K562 (cell line): ENCODE data around the gene OR14A16. TPM values are rescaled to one million over a fixed set of nuclear protein-coding genes. Genes with fewer than 3 reads are reported as not detected.

ENCODE experiments used
- ATAC-seq: fragments of 200-7000 bp; cut with Tn5 transposase; 3 replicates; pipeline ENCODE4 v1.9.1; 2020; ENCODE audit warnings: moderate library complexity
- BruUV-seq: library from RNA; stranded (reverse); fragments of 400-500 nt; replicated peaks from 2 replicates; lab custom pipeline; 2021; lab: Mats Ljungman, UMichigan
- CTCF ChIA-PET: fragments of 300-600 bp; formaldehyde crosslinking; extraction: SDS; loops from one replicate; lab custom pipeline; 2021; ENCODE audit warnings: low intra/inter-chr PET ratio; lab: Yijun Ruan, JAX
- POLR2A ChIA-PET: fragments of 300-600, 350-650 bp; sonication (Branson Sonifier 250); formaldehyde crosslinking; extraction: SDS; loops from one replicate; lab custom pipeline; 2021; ENCODE audit warnings: antibody characterized with exemption, inconsistent platforms; lab: Yijun Ruan, JAX
- DNase-seq, 4 experiments: peaks; one replicate each; pipeline versions ENCODE4 v3.0.0 to v3.0.0-alpha.2; 2011 to 2018; ENCODE audit warnings: low spot score in 3 of 4, mixed read lengths in 3 of 4; ENCODE audit errors: extremely low read depth in 1 of 4
- FAIRE-seq: peaks from 2 replicates; lab custom pipeline; 2011; peaks lifted over from hg19 to GRCh38; lab: Jason Lieb, UNC
- H2AFZ ChIP-seq: 2 replicates; pipeline ENCODE4 v1.6.0; 2011; ENCODE audit warnings: low read depth, low read length, control low read depth, inconsistent platforms
- H3K27ac ChIP-seq: fragments of 200-600 bp; 3 replicates; pipeline ENCODE4 v1.8.0; 2011; ENCODE audit warnings: low read depth, mild to moderate bottlenecking, control low read depth, inconsistent platforms, low read length, moderate library complexity, mixed read lengths; ENCODE audit errors: extremely low read depth
- H3K27me3 ChIP-seq, 2 experiments: fragments of 300-600 bp in 1 of 2; 2 replicates in 1 of 2; 3 replicates in 1 of 2; pipeline versions ENCODE4 v1.6.0 to v1.8.0; 2011; ENCODE audit warnings: inconsistent platforms in 2 of 2, low read length in 2 of 2, mild to moderate bottlenecking in 1 of 2, mixed read lengths in 1 of 2, moderate library complexity in 1 of 2; ENCODE audit not compliant: control insufficient read depth in 2 of 2, insufficient read depth in 2 of 2
- H3K36me3 ChIP-seq: fragments of 300-600 bp; 3 replicates; pipeline ENCODE4 v1.8.0; 2011; ENCODE audit warnings: mild to moderate bottlenecking, low read length, inconsistent platforms; ENCODE audit not compliant: control insufficient read depth, insufficient read depth
- H3K4me1 ChIP-seq, 2 experiments: fragments of 200-600 bp in 1 of 2; replicated peaks in 1 of 2; 2 replicates in 1 of 2; 3 replicates in 1 of 2; pipeline versions ENCODE4 v1.5.1 to v1.8.0; 2011; ENCODE audit warnings: inconsistent platforms in 2 of 2, low read length in 2 of 2, mild to moderate bottlenecking in 1 of 2, mixed read lengths in 1 of 2, moderate library complexity in 1 of 2; ENCODE audit not compliant: control insufficient read depth in 2 of 2, insufficient read depth in 2 of 2
- H3K4me2 ChIP-seq: 2 replicates; pipeline ENCODE4 v1.6.1; 2011; ENCODE audit warnings: low read length, control low read depth, inconsistent platforms, mixed read lengths; ENCODE audit not compliant: insufficient read depth
- H3K4me3 ChIP-seq: fragments of 200-600 bp; sonication (generic), shearing (Covaris generic); 2 replicates; pipeline ENCODE4 v1.5.1; 2016; ENCODE audit warnings: control low read depth, inconsistent platforms
- H3K79me2 ChIP-seq: fragments of 200-600 bp; 3 replicates; pipeline ENCODE4 v1.8.0; 2011; ENCODE audit warnings: low read length, inconsistent platforms; ENCODE audit not compliant: control insufficient read depth, insufficient read depth
- H3K9ac ChIP-seq, 2 experiments: 2 replicates each; pipeline versions ENCODE4 v1.6.0 to v1.6.1; 2011; ENCODE audit warnings: low read depth in 2 of 2, low read length in 2 of 2, control low read depth in 1 of 2, inconsistent platforms in 1 of 2, mild to moderate bottlenecking in 1 of 2, mixed read lengths in 1 of 2; ENCODE audit not compliant: insufficient read depth in 1 of 2
- H3K9me1 ChIP-seq: one replicate; pipeline ENCODE4 v1.6.0; 2011; ENCODE audit warnings: inconsistent platforms, mild to moderate bottlenecking, low read length, moderate library complexity; ENCODE audit not compliant: control insufficient read depth, insufficient read depth
- H3K9me3 ChIP-seq: replicated peaks from 2 replicates; pipeline ENCODE4 v1.5.1; 2011; ENCODE audit warnings: low read depth, low read length, inconsistent platforms; ENCODE audit not compliant: control insufficient read depth, insufficient read depth
- H4K20me1 ChIP-seq: replicated peaks from 2 replicates; pipeline ENCODE4 v1.6.1; 2011; ENCODE audit warnings: low read length, inconsistent platforms, mixed read lengths; ENCODE audit not compliant: control insufficient read depth, insufficient read depth
- ARNT ChIP-seq, 2 experiments: fragments of 450-650 bp; IDR thresholded peaks; 2 replicates each; pipeline ENCODE4 v1.6.1; 2016; ENCODE audit warnings: mild to moderate bottlenecking in 1 of 2
- HMG20A ChIP-seq: fragments of 450-650 bp; formaldehyde crosslinking; conservative IDR thresholded peaks from 2 replicates; pipeline ENCODE4 v1.4.0; 2020; ENCODE audit warnings: mild to moderate bottlenecking, mixed read lengths
- SPI1 ChIP-seq: IDR thresholded peaks from 2 replicates; pipeline ENCODE4 v1.6.1; 2011; ENCODE audit warnings: low read depth, low read length, control low read depth, borderline replicate concordance
- ZNF408 ChIP-seq: fragments of 250-450 bp; sonication (Bioruptor Pico); IDR thresholded peaks from 2 replicates; pipeline ENCODE4 v1.4.0; 2020; ENCODE audit warnings: low read depth, mild to moderate bottlenecking, moderate library complexity
- WGBS: fragments of 100-300 bp; shearing (Covaris generic); methylation state at CpG from one replicate; pipeline ENCODE4 v1.1.6; 2016; ENCODE audit warnings: low coverage, mixed read lengths; ENCODE audit not compliant: insufficient coverage; ENCODE audit errors: missing lambda C conversion rate; 5-methylcytosine and 5-hydroxymethylcytosine counted together
- in situ Hi-C: fragments of 300-500 bp; cut with MboI; formaldehyde crosslinking; loops from 4 replicates; pipeline ENCODE4 v1.15.0; 2018; ENCODE audit warnings: inconsistent platforms, mixed read lengths
- intact Hi-C: fragments of 100-400 bp; cut with micrococcal nuclease; formaldehyde crosslinking; loops from 2 replicates; pipeline ENCODE4 v1.14.2; 2022
- polyA plus RNA-seq, 8 experiments: library from polyadenylated mRNA; depleted of rRNA in 4 of 8; stranded (reverse) in 5 of 8; unstranded in 3 of 8; fragments of >200 nt; fragmentation: Nextera tagmentation in 2 of 8; fragmentation: Illumina TruSeq in 1 of 8; extraction: Ambion mirVana in 2 of 8; extraction: Trizol in 1 of 8; gene quantifications; 2 replicates each; pipeline versions ENCODE4 v1.2.1 to v1.2.3, GENCODE V29; 2011 to 2014; ENCODE audit warnings: inconsistent platforms in 1 of 8, missing spikeins in 1 of 8
- total RNA-seq, 7 experiments: library from RNA; depleted of rRNA in 6 of 7; stranded (reverse); fragments of >200 nt in 6 of 7; fragmentation: Illumina TruSeq in 2 of 7; extraction: Trizol in 2 of 7; gene quantifications; 2 replicates each; pipeline versions ENCODE4 v1.2.1 to v1.2.3, GENCODE V29; 2011 to 2021; ENCODE audit warnings: low replicate concordance in 1 of 7
- TF ChIP-seq, protein P1 (sequence below), 2 experiments: fragments of 450-650 bp in 1 of 2; sonication (generic) in 1 of 2; formaldehyde crosslinking in 1 of 2; IDR thresholded peaks; 2 replicates each; pipeline versions ENCODE4 v1.7.1 to v1.9.0; 2016 to 2022; ENCODE audit warnings: inconsistent platforms in 1 of 2, mild to moderate bottlenecking in 1 of 2, missing genetic modification reagents in 1 of 2
- TF ChIP-seq, protein P2 (sequence below): fragments of 450-650 bp; IDR thresholded peaks from 2 replicates; pipeline ENCODE4 v1.6.1; 2018; ENCODE audit not compliant: partially characterized antibody

Gene OR14A16
- total and polyA plus RNA-seq, 9 of the 15 experiments (the other 6 are each of a cell fraction or from before 2014, with no cell fraction given): not detected

DNA sequence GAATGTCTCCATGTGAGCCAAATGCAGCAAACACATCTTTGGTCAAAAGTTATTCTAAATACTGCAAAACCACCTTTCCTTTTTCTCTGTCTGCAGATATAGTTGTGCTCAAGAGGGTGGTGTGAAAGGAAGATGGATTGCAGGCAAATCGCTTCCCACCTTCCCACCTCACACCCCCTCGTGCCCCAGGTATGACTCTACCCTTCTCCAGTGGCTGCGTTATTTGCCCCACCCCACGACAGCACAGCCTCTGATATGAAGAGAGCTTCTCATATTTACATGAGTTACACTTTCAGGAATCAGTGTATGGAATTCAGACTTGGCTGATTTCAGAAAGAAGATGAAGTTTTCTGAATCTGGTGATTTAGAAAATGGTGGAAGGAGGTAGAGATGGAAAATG is 38.8 kb upstream of the OR14A16 start:
- intact Hi-C loops: no loop called here
- no TSS peak for BruUV-seq
- Histone ChIP-seq H3K4me2 (no peak overlapping the region), H2AFZ (no peak overlapping the region), H3K9me1 (no peaks in the 10 kb centered on the region), H3K4me1 (peaks cover 4 to 7% of the 10 kb centered on the region in 2 experiments; a peak in 4 of 5 replicates), H3K79me2 (peaks cover 31% of the 10 kb centered on the region), H3K9me3 (no peaks in the 10 kb centered on the region), H3K36me3 (peaks cover 57% of the 10 kb centered on the region), H3K27ac (no peak overlapping the region), H3K27me3 (no peaks in the 10 kb centered on the region), H3K9ac (no peak overlapping the region), H4K20me1 (no peaks in the 10 kb centered on the region), H3K4me3 (no peak overlapping the region)
- in situ Hi-C loops: no loop called here
- no peak for DNase-seq
- 89% methylated on average over 4 of the region's 4 CpGs for WGBS
- ChIA-PET POLR2A (no interaction called here), CTCF (no interaction called here)
- FAIRE-seq: no peak
- ATAC-seq: no peak
- TF ChIP-seq, protein P1, sequence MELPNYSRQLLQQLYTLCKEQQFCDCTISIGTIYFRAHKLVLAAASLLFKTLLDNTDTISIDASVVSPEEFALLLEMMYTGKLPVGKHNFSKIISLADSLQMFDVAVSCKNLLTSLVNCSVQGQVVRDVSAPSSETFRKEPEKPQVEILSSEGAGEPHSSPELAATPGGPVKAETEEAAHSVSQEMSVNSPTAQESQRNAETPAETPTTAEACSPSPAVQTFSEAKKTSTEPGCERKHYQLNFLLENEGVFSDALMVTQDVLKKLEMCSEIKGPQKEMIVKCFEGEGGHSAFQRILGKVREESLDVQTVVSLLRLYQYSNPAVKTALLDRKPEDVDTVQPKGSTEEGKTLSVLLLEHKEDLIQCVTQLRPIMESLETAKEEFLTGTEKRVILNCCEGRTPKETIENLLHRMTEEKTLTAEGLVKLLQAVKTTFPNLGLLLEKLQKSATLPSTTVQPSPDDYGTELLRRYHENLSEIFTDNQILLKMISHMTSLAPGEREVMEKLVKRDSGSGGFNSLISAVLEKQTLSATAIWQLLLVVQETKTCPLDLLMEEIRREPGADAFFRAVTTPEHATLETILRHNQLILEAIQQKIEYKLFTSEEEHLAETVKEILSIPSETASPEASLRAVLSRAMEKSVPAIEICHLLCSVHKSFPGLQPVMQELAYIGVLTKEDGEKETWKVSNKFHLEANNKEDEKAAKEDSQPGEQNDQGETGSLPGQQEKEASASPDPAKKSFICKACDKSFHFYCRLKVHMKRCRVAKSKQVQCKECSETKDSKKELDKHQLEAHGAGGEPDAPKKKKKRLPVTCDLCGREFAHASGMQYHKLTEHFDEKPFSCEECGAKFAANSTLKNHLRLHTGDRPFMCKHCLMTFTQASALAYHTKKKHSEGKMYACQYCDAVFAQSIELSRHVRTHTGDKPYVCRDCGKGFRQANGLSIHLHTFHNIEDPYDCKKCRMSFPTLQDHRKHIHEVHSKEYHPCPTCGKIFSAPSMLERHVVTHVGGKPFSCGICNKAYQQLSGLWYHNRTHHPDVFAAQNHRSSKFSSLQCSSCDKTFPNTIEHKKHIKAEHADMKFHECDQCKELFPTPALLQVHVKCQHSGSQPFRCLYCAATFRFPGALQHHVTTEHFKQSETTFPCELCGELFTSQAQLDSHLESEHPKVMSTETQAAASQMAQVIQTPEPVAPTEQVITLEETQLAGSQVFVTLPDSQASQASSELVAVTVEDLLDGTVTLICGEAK (IDR thresholded peaks at IDR 0.05): no peak
- TF ChIP-seq, protein P1 (CRISPR knock-in tag; IDR thresholded peaks at IDR 0.05): no peak
- TF ChIP-seq HMG20A (CRISPR knock-in tag): no peak
- no peak for TF ChIP-seq ARNT (IDR thresholded peaks at IDR 0.05)
- TF ChIP-seq ZNF408 (CRISPR knock-in tag): no peak
- TF ChIP-seq, protein P2, sequence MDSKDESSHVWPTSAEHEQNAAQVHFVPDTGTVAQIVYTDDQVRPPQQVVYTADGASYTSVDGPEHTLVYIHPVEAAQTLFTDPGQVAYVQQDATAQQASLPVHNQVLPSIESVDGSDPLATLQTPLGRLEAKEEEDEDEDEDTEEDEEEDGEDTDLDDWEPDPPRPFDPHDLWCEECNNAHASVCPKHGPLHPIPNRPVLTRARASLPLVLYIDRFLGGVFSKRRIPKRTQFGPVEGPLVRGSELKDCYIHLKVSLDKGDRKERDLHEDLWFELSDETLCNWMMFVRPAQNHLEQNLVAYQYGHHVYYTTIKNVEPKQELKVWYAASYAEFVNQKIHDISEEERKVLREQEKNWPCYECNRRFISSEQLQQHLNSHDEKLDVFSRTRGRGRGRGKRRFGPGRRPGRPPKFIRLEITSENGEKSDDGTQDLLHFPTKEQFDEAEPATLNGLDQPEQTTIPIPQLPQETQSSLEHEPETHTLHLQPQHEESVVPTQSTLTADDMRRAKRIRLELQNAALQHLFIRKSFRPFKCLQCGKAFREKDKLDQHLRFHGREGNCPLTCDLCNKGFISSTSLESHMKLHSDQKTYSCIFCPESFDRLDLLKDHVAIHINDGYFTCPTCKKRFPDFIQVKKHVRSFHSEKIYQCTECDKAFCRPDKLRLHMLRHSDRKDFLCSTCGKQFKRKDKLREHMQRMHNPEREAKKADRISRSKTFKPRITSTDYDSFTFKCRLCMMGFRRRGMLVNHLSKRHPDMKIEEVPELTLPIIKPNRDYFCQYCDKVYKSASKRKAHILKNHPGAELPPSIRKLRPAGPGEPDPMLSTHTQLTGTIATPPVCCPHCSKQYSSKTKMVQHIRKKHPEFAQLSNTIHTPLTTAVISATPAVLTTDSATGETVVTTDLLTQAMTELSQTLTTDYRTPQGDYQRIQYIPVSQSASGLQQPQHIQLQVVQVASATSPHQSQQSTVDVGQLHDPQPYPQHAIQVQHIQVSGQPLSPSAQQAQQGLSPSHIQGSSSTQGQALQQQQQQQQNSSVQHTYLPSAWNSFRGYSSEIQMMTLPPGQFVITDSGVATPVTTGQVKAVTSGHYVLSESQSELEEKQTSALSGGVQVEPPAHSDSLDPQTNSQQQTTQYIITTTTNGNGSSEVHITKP: no peak
- no peak for TF ChIP-seq SPI1
